Left ventricle myocardium inferior (tissue), 1 donor: ENCODE measurements around the gene EIPR1. TPM values are rescaled to one million over a fixed set of nuclear protein-coding genes. Genes with fewer than 3 reads are reported as not detected.

Experiments
- DNase-seq: peaks from one replicate; pipeline ENCODE4 v3.0.0-alpha.2; 2020
- H3K27ac ChIP-seq: fragments of 200-600 bp; replicated peaks from 2 replicates; pipeline ENCODE4 v1.8.0; 2021
- H3K27me3 ChIP-seq: fragments of 200-600 bp; 2 replicates; pipeline ENCODE4 v1.8.0; 2021; ENCODE audit warnings: low read depth
- H3K36me3 ChIP-seq: fragments of 200-600 bp; 2 replicates; pipeline ENCODE4 v1.8.0; 2021
- H3K4me1 ChIP-seq: fragments of 200-600 bp; 2 replicates; pipeline ENCODE4 v1.8.0; 2021
- H3K4me3 ChIP-seq: fragments of 200-600 bp; 2 replicates; pipeline ENCODE4 v1.8.0; 2021; ENCODE audit warnings: mild to moderate bottlenecking, moderate library complexity
- H3K9me3 ChIP-seq: fragments of 200-600 bp; replicated peaks from 2 replicates; pipeline ENCODE4 v1.8.0; 2021
- CTCF ChIP-seq: fragments of 200-600 bp; IDR thresholded peaks from 2 replicates; pipeline ENCODE4 v1.8.0; 2021; ENCODE audit warnings: antibody characterized with exemption, mild to moderate bottlenecking, borderline replicate concordance
- intact Hi-C: fragments of 100-400 bp; cut with micrococcal nuclease; formaldehyde crosslinking; loops from one replicate; pipeline ENCODE4 v1.11.0; 2022
- total RNA-seq: library from RNA; stranded (reverse); fragmentation: NEBNext Ultra II Directional; extraction: Animal tissue kit (Norgen Biotek cat#: 25700); gene quantifications from one replicate; pipeline ENCODE4 v1.2.1, GENCODE V29; 2021
- donor health status: DM: no; HTN: yes; CAD: no; lungs with severe emphysema.

The EIPR1 gene
- total RNA-seq, 1 donor from 2014 or later: 12.2 TPM

GRCh38 chr2:3178578-3179031, 199.0 kb downstream of the EIPR1 start:
- Histone ChIP-seq H3K4me1 (no peaks in the 10 kb centered on the region), H3K9me3 (no peaks in the 10 kb centered on the region), H3K27me3 (no peaks in the 10 kb centered on the region), H3K4me3 (no peak overlapping the region), H3K27ac (no peak overlapping the region), H3K36me3 (no peaks in the 10 kb centered on the region)
- no peak for TF ChIP-seq CTCF
- intact Hi-C loops: no loop called here
- no peak for DNase-seq

GRCh38 chr2:3177891-3178577, 199.6 kb downstream of the EIPR1 start:
- TF ChIP-seq CTCF: no peak
- Histone ChIP-seq H3K36me3 (no peaks in the 10 kb centered on the region), H3K27ac (no peak overlapping the region), H3K9me3 (no peaks in the 10 kb centered on the region), H3K4me1 (no peaks in the 10 kb centered on the region), H3K4me3 (no peak overlapping the region), H3K27me3 (no peaks in the 10 kb centered on the region)
- no peak for DNase-seq
- intact Hi-C loops: no loop called here

- no peaks in the 10 kb centered on the region for H3K36me3 ChIP-seq
- no peak for TF ChIP-seq CTCF
- intact Hi-C loops: no loop called here
- no peaks in the 10 kb centered on the region for H3K4me1 ChIP-seq
- no peaks in the 10 kb centered on the region for H3K27me3 ChIP-seq
- DNase-seq: no peak
- no peak overlapping the region for H3K27ac ChIP-seq
- H3K4me3 ChIP-seq: no peak overlapping the region
- no peaks in the 10 kb centered on the region for H3K9me3 ChIP-seq
Measured at GRCh38 chr2:3176869-3177255, 200.8 kb downstream of the EIPR1 start.

- intact Hi-C loops: no loop called here
- no peak overlapping the region for H3K27ac ChIP-seq
- no peaks in the 10 kb centered on the region for H3K4me1 ChIP-seq
- no peak overlapping the region for H3K4me3 ChIP-seq
- no peak for DNase-seq
- no peaks in the 10 kb centered on the region for H3K27me3 ChIP-seq
- no peaks in the 10 kb centered on the region for H3K36me3 ChIP-seq
- no peak for TF ChIP-seq CTCF
- no peaks in the 10 kb centered on the region for H3K9me3 ChIP-seq
Measured at GRCh38 chr2:3176071-3176868, 201.3 kb downstream of the EIPR1 start.

GRCh38 chr2:3175568-3175955, 202.1 kb downstream of the EIPR1 start:
- Histone ChIP-seq H3K27ac (no peak overlapping the region), H3K27me3 (no peaks in the 10 kb centered on the region), H3K36me3 (no peaks in the 10 kb centered on the region), H3K9me3 (no peaks in the 10 kb centered on the region), H3K4me1 (no peaks in the 10 kb centered on the region), H3K4me3 (no peak overlapping the region)
- intact Hi-C loops: no loop called here
- DNase-seq: no peak
- no peak for TF ChIP-seq CTCF
